ENCODE measurements around the gene HCN4. TPM values are rescaled to one million over a fixed set of nuclear protein-coding genes. Genes with fewer than 3 reads are reported as not detected.

The HCN4 gene
- total and polyA plus RNA-seq, 2 donors (not counting 1 experiment from before 2014, with no cell fraction given) = not detected

- H3K4me2 ChIP-seq (ENCODE audit: extremely low read depth, insufficient read depth, low read length) = no peak overlapping the region
- no peak overlapping the region for H3K9ac ChIP-seq (ENCODE audit: insufficient read depth, low read length)
- no peak overlapping the region for H3K4me3 ChIP-seq (replicated peaks in 1 of 4; ENCODE audit: control extremely low read depth in 1 of 4, insufficient read depth in 1 of 4, low read depth in 3 of 4, low read length in 4 of 4)
- no peak overlapping the region for H2AFZ ChIP-seq (ENCODE audit: low read length)
- no peaks in the 10 kb centered on the region for H3K36me3 ChIP-seq (ENCODE audit: control insufficient read depth, insufficient read depth, low read length)
- no peak for DNase-seq (ENCODE audit: low read depth in 2 of 2)
- TF ChIP-seq CTCF (conservative IDR thresholded peaks at IDR 0.05 in 1 of 2, IDR thresholded peaks at IDR 0.05 in 1 of 2; ENCODE audit: low read depth in 1 of 2, low read length in 2 of 2) = no peak
- no peak for TF ChIP-seq EZH2 (IDR thresholded peaks at IDR 0.05; ENCODE audit: low read length, missing control alignments)
- no peaks in the 10 kb centered on the region for H3K79me2 ChIP-seq (ENCODE audit: control insufficient read depth, insufficient read depth, low read length)
- no peaks in the 10 kb centered on the region for H3K9me3 ChIP-seq (ENCODE audit: control insufficient read depth, insufficient read depth, low read depth, low read length)
- no peaks in the 10 kb centered on the region for H3K4me1 ChIP-seq (ENCODE audit: control insufficient read depth, extremely low read depth, insufficient read depth, low read length)
- no peaks in the 10 kb centered on the region for H3K27me3 ChIP-seq (ENCODE audit: control insufficient read depth, insufficient read depth, low read length)
- no peak overlapping the region for H3K27ac ChIP-seq (ENCODE audit: insufficient read depth, low read length)
- H4K20me1 ChIP-seq (ENCODE audit: control insufficient read depth, extremely low read depth, insufficient read depth, low read length) = no peaks in the 10 kb centered on the region
These were observed 30.1 kb upstream of the HCN4 start for GRCh38 chr15:73398861-73399260.

GRCh38 chr15:73397461-73397860 lies 28.7 kb upstream of the HCN4 start:
- no peaks in the 10 kb centered on the region for H3K79me2 ChIP-seq (ENCODE audit: control insufficient read depth, insufficient read depth, low read length)
- H3K36me3 ChIP-seq (ENCODE audit: control insufficient read depth, insufficient read depth, low read length) = no peaks in the 10 kb centered on the region
- H2AFZ ChIP-seq (ENCODE audit: low read length) = no peak overlapping the region
- no peak overlapping the region for H3K27ac ChIP-seq (ENCODE audit: insufficient read depth, low read length)
- H3K9me3 ChIP-seq (ENCODE audit: control insufficient read depth, insufficient read depth, low read depth, low read length) = no peaks in the 10 kb centered on the region
- no peaks in the 10 kb centered on the region for H3K27me3 ChIP-seq (ENCODE audit: control insufficient read depth, insufficient read depth, low read length)
- no peak for DNase-seq (ENCODE audit: low read depth in 2 of 2)
- no peaks in the 10 kb centered on the region for H4K20me1 ChIP-seq (ENCODE audit: control insufficient read depth, extremely low read depth, insufficient read depth, low read length)
- H3K4me3 ChIP-seq (replicated peaks in 1 of 4; ENCODE audit: control extremely low read depth in 1 of 4, insufficient read depth in 1 of 4, low read depth in 3 of 4, low read length in 4 of 4) = no peak overlapping the region
- TF ChIP-seq EZH2 (IDR thresholded peaks at IDR 0.05; ENCODE audit: low read length, missing control alignments) (no peak), CTCF (conservative IDR thresholded peaks at IDR 0.05 in 1 of 2, IDR thresholded peaks at IDR 0.05 in 1 of 2; ENCODE audit: low read depth in 1 of 2, low read length in 2 of 2) (no peak)
- H3K4me1 ChIP-seq (ENCODE audit: control insufficient read depth, extremely low read depth, insufficient read depth, low read length) = no peaks in the 10 kb centered on the region
- no peak overlapping the region for H3K9ac ChIP-seq (ENCODE audit: insufficient read depth, low read length)
- no peak overlapping the region for H3K4me2 ChIP-seq (ENCODE audit: extremely low read depth, insufficient read depth, low read length)

GRCh38 chr15:73395671-73396070 lies 26.9 kb upstream of the HCN4 start:
- Histone ChIP-seq H3K4me3 (replicated peaks in 1 of 4; ENCODE audit: control extremely low read depth in 1 of 4, insufficient read depth in 1 of 4, low read depth in 3 of 4, low read length in 4 of 4) (no peak overlapping the region), H3K9ac (ENCODE audit: insufficient read depth, low read length) (no peak overlapping the region), H2AFZ (ENCODE audit: low read length) (no peak overlapping the region), H3K27ac (ENCODE audit: insufficient read depth, low read length) (no peak overlapping the region), H3K9me3 (ENCODE audit: control insufficient read depth, insufficient read depth, low read depth, low read length) (no peaks in the 10 kb centered on the region), H3K27me3 (ENCODE audit: control insufficient read depth, insufficient read depth, low read length) (no peaks in the 10 kb centered on the region), H3K4me1 (ENCODE audit: control insufficient read depth, extremely low read depth, insufficient read depth, low read length) (no peaks in the 10 kb centered on the region), H3K79me2 (ENCODE audit: control insufficient read depth, insufficient read depth, low read length) (no peaks in the 10 kb centered on the region), H4K20me1 (ENCODE audit: control insufficient read depth, extremely low read depth, insufficient read depth, low read length) (no peaks in the 10 kb centered on the region), H3K4me2 (ENCODE audit: extremely low read depth, insufficient read depth, low read length) (no peak overlapping the region), H3K36me3 (ENCODE audit: control insufficient read depth, insufficient read depth, low read length) (no peaks in the 10 kb centered on the region)
- no peak for DNase-seq (ENCODE audit: low read depth in 2 of 2)
- TF ChIP-seq EZH2 (IDR thresholded peaks at IDR 0.05; ENCODE audit: low read length, missing control alignments) (no peak), CTCF (conservative IDR thresholded peaks at IDR 0.05 in 1 of 2, IDR thresholded peaks at IDR 0.05 in 1 of 2; ENCODE audit: low read depth in 1 of 2, low read length in 2 of 2) (no peak)
